K562 (cell line): ENCODE measurements around the gene TGOLN2. TPM values are rescaled to one million over a fixed set of nuclear protein-coding genes. Genes with fewer than 3 reads are reported as not detected.

ENCODE experiments used
- CBX1 ChIP-seq: sonication (generic); IDR thresholded peaks from 2 replicates; pipeline ENCODE4 v1.6.1; 2016; ENCODE audit warnings: antibody characterized with exemption, low read depth, mild to moderate bottlenecking
- CHD7 ChIP-seq: fragments of 200-600 bp; sonication (generic); IDR thresholded peaks from one replicate; pipeline ENCODE4 v1.6.1; 2012; ENCODE audit warnings: mild to moderate bottlenecking, low read depth, low read length, inconsistent platforms
- CREM ChIP-seq: IDR thresholded peaks from 2 replicates; pipeline ENCODE4 v1.6.1; 2014; ENCODE audit warnings: antibody characterized with exemption, low read depth
- EHMT2 ChIP-seq: fragments of 450-650 bp; IDR thresholded peaks from 2 replicates; pipeline ENCODE4 v1.6.1; 2018; ENCODE audit warnings: antibody characterized with exemption
- FOSL1 ChIP-seq: fragments of 200-800 bp; sonication (Bioruptor generic); conservative IDR thresholded peaks from 2 replicates; pipeline ENCODE4 v1.6.1; 2016; ENCODE audit warnings: missing genetic modification characterization, missing compliant biosample characterization
- GTF2A2 ChIP-seq: IDR thresholded peaks from 2 replicates; pipeline ENCODE4 v1.6.1; 2016; ENCODE audit warnings: mild to moderate bottlenecking, missing genetic modification characterization, missing compliant biosample characterization
- HMBOX1 ChIP-seq: sonication (generic); IDR thresholded peaks from 2 replicates; pipeline ENCODE4 v1.6.1; 2016
- HNRNPLL ChIP-seq: fragments of 200-400 bp; formaldehyde crosslinking; IDR thresholded peaks from 2 replicates; pipeline ENCODE4 v1.6.1; 2017; ENCODE audit warnings: low read length, low read depth, mild to moderate bottlenecking; ENCODE audit not compliant: poor library complexity, severe bottlenecking
- SMARCA4 ChIP-seq: fragments of 450-650 bp; IDR thresholded peaks from 2 replicates; pipeline ENCODE4 v1.6.1; 2016
- SMARCB1 ChIP-seq: IDR thresholded peaks from 2 replicates; pipeline ENCODE4 v1.6.1; 2011; ENCODE audit warnings: improper control_type of control experiment, low read depth; ENCODE audit not compliant: insufficient read length
- SMARCE1 ChIP-seq: fragments of 450-650 bp; IDR thresholded peaks from 2 replicates; pipeline ENCODE4 v1.7.1; 2016; ENCODE audit warnings: mild to moderate bottlenecking
- TARDBP ChIP-seq: fragments of 450-650 bp; IDR thresholded peaks from 2 replicates; pipeline ENCODE4 v1.6.1; 2016
- ZBTB2 ChIP-seq: fragments of 450-650 bp; IDR thresholded peaks from 2 replicates; pipeline ENCODE4 v1.6.1; 2016; ENCODE audit warnings: antibody characterized with exemption
- ZC3H4 ChIP-seq: sonication (generic); formaldehyde crosslinking; IDR thresholded peaks from 2 replicates; pipeline ENCODE4 v1.9.0; 2021; ENCODE audit warnings: missing genetic modification reagents, borderline replicate concordance
- ZNF589 ChIP-seq: fragments of 200-800 bp; sonication (Bioruptor generic); IDR thresholded peaks from 2 replicates; pipeline ENCODE4 v1.6.1; 2016; ENCODE audit warnings: low read depth, missing genetic modification characterization, missing compliant biosample characterization
- polyA plus RNA-seq, 8 experiments: library from polyadenylated mRNA; depleted of rRNA in 4 of 8; stranded (reverse) in 5 of 8; unstranded in 3 of 8; fragments of >200 nt; fragmentation: Nextera tagmentation in 2 of 8; fragmentation: Illumina TruSeq in 1 of 8; extraction: Ambion mirVana in 2 of 8; extraction: Trizol in 1 of 8; gene quantifications; 2 replicates each; pipeline versions ENCODE4 v1.2.1 to v1.2.3, GENCODE V29; 2011 to 2014; ENCODE audit warnings: inconsistent platforms in 1 of 8, missing spikeins in 1 of 8
- total RNA-seq, 7 experiments: library from RNA; depleted of rRNA in 6 of 7; stranded (reverse); fragments of >200 nt in 6 of 7; fragmentation: Illumina TruSeq in 2 of 7; extraction: Trizol in 2 of 7; gene quantifications; 2 replicates each; pipeline versions ENCODE4 v1.2.1 to v1.2.3, GENCODE V29; 2011 to 2021; ENCODE audit warnings: low replicate concordance in 1 of 7

Gene TGOLN2
- total and polyA plus RNA-seq, 9 of the 15 experiments (the other 6 are each of a cell fraction or from before 2014, with no cell fraction given) = 13.0 to 66.5 (median 35.9) TPM

GRCh38 chr2:85353876-85354285 lies 26.1 kb upstream of the TGOLN2 start (continued):
- TF ChIP-seq CHD7 (no peak), TARDBP (0 out of 2 replicates have a peak, but pooled peaks have one; percentile 7), CREM (0 out of 2 replicates have a peak, but pooled peaks have one; percentile 18), ZBTB2 (0 out of 2 replicates have a peak, but pooled peaks have one; percentile 24), GTF2A2 (tag) (no peak), SMARCB1 (peak; percentile 22), SMARCE1 (peak; percentile 51; the same call in 1 of the 2 replicates), CBX1 (no peak), ZNF589 (CRISPR knock-in tag) (0 out of 2 replicates have a peak, but pooled peaks have one; percentile 10), ZC3H4 (peak; percentile 55; the same call in 1 of the 2 replicates), HMBOX1 (peak; percentile 12; the same call in 1 of the 2 replicates), FOSL1 (tag) (peak; percentile 75), SMARCA4 (peak; percentile 51; the same call in 1 of the 2 replicates), HNRNPLL (no peak), EHMT2 (0 out of 2 replicates have a peak, but pooled peaks have one; percentile 14)
